ENCODE measurements around the gene YES1.
A peak's percentile ranks its signal among the peaks of the same experiment; 100 is the strongest.

- TF ChIP-seq, protein P1, sequence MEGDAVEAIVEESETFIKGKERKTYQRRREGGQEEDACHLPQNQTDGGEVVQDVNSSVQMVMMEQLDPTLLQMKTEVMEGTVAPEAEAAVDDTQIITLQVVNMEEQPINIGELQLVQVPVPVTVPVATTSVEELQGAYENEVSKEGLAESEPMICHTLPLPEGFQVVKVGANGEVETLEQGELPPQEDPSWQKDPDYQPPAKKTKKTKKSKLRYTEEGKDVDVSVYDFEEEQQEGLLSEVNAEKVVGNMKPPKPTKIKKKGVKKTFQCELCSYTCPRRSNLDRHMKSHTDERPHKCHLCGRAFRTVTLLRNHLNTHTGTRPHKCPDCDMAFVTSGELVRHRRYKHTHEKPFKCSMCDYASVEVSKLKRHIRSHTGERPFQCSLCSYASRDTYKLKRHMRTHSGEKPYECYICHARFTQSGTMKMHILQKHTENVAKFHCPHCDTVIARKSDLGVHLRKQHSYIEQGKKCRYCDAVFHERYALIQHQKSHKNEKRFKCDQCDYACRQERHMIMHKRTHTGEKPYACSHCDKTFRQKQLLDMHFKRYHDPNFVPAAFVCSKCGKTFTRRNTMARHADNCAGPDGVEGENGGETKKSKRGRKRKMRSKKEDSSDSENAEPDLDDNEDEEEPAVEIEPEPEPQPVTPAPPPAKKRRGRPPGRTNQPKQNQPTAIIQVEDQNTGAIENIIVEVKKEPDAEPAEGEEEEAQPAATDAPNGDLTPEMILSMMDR (IDR thresholded peaks at IDR 0.05) = peak in 3 of 6 experiments; percentile 52 to 60 (median 53)
- no peak for TF ChIP-seq POLR2A (IDR thresholded peaks at IDR 0.05)
These were observed 20.1 kb upstream of the YES1 start for GRCh38 chr18:832085-832681.

Measured in Peyer's patch (tissue), 4 donors.